GM12801 (cell line): ENCODE data around the gene UBE2V1.

Experiments
- TF ChIP-seq, protein P1 (sequence below): IDR thresholded peaks from one replicate; pipeline ENCODE4 v1.5.1; 2011; ENCODE audit warnings: control low read depth; ENCODE audit not compliant: insufficient read length; ENCODE audit errors: extremely low read depth

Gene UBE2V1

DNA sequence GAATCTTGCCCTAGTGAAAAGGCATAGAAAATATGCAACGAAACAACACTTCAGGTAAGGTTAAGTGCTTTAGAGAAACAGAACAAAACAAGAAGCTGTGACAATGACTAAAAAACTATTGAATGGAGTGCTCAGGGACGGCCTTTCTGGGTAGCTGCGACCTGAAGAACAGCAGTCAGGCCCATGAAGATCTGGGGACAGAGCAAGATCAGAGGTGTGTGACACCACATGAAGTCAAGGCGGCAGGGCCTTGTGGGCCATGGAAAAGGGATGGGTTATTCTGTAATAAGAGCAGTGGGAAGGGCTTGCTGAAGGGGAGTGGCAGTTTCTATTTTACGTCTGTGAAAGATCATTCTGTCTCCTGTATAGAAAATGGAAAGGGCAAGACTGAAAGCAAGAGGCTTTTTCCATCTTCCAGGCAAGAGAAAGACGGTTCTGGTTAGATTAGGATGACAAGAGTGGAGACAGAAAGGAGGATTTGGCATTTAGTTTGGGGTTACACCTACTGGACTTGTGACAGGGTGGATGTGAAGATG lies 5.1 kb downstream of the UBE2V1 start:
- TF ChIP-seq, protein P1, sequence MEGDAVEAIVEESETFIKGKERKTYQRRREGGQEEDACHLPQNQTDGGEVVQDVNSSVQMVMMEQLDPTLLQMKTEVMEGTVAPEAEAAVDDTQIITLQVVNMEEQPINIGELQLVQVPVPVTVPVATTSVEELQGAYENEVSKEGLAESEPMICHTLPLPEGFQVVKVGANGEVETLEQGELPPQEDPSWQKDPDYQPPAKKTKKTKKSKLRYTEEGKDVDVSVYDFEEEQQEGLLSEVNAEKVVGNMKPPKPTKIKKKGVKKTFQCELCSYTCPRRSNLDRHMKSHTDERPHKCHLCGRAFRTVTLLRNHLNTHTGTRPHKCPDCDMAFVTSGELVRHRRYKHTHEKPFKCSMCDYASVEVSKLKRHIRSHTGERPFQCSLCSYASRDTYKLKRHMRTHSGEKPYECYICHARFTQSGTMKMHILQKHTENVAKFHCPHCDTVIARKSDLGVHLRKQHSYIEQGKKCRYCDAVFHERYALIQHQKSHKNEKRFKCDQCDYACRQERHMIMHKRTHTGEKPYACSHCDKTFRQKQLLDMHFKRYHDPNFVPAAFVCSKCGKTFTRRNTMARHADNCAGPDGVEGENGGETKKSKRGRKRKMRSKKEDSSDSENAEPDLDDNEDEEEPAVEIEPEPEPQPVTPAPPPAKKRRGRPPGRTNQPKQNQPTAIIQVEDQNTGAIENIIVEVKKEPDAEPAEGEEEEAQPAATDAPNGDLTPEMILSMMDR, result no peak

DNA sequence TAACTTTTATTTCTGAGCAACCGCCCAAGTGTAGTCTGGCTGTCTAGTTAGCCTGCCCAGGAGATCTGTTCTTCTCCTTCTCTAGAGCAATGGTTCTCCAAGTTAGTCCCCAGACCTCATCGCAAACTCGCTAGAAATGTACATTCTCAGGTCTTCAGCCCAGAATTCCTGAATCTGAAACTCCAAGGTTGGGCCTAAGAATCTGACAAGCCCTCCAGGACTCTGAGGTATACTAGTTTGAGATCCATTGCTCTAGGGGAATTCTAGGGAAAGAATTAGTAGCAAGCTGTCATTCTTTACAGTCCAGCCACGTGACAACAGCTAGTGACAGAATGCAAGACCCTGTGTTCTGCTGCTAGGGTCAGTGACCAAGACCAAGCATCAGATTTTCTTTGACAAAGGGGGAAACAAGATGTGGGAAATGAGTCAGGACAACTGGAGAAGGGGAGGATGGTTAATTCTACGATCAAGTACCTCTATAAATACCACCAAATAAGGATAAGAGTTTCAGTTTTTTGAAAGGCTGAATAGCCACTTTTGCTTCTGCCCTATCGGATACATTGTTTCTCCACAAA lies 5.8 kb downstream of the UBE2V1 start:
- TF ChIP-seq, protein P1, result no peak

DNA sequence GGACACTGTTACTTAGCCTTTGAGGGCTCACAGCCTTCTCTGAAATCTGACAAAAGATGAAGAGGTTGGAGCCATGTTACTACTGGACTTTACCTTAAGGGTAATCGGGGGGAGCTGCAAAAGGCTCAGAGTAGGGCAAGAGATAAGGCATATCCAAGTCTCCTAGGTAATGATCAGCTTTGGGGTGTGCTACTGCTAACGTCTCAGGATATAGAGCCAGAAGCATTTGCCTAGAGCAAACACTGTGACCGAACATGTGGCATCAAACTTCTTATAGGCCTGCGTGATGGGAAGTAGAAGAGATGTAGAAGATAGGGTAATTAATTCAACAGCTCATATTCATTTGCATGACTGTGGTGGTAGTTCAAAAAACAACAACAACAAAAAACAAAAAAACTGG lies 11.1 kb downstream of the UBE2V1 start:
- TF ChIP-seq, protein P1, result no peak

DNA sequence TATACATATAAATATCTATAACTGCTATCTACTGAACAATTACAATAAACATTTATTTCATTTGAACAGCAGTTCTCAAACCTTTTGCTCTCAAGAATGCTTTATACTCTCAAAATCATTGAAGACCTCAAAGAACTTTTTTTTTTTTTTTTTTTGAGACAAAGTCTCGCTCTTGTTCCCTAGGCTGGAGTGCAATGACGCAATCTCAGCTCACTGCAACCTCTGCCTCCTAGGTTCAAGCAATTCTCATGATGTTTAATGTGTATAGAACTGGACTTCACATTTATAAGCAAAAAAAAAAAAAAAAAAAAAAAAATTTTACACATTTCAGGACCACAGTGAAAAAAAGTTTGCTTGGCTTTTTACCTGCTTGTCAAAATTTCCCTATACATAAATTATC lies 11.7 kb downstream of the UBE2V1 start:
- TF ChIP-seq, protein P1, result no peak

DNA sequence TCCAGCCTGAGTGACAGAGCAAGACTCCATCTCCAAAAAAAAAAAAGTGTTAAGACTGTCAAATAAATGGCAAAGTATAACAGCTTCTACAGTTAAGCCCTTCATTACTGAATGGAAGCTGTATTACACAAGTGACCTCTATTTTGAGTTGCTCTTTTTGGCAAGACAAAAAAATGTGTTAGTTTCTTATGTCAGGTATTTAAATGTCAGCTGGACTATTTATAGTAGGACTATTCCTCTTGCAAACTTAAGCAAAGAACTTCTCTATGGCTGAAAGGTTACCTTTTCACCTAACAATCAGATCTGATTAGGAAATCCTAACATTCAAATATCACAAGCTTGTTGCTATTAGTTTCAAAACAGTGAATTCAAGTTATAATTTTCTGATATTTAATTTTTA lies 12.4 kb downstream of the UBE2V1 start:
- TF ChIP-seq, protein P1, result no peak

DNA sequence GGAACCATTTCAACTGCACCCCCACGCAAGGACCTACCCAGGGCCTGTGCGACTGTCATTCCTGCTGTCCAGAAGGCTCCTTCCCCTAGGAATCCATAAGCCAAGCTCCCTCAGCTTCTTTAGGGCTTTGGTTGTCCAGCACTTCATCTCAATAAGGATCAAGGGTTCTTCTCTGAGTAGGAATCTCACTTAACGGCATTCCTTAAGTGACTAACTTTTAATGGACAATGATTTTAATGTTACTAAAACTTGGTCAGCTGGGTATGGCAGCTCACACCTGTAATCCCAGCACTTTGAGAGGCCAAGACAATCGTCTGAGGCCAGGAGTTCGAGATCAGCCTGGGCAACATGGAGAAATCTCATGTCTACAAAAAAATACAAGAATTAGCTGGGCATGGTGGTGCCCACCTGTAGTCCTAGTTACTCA lies 13.4 kb downstream of the UBE2V1 start:
- TF ChIP-seq, protein P1, result no peak

DNA sequence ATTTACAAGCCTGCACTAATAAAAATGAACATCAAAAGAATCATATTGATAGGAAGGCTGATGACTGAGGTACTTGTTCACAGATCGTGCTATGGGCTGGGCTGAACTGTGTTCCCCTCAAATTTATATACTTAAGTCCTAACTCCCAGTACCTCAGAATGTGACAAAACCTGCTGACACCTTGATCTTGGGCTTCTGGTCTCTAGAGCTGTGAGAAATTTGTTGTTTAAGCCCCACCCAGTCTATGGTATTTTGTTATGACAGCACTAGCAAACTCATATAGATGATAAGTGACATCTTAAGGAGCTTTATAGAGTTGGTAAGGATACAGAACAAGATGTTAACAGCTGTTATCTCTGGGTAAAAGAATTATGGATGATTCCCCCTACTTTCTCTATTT lies 13.8 kb downstream of the UBE2V1 start:
- TF ChIP-seq, protein P1, result no peak
